Esophagus squamous epithelium (tissue), 5 donors: ENCODE results near the gene DMRTC2. TPM values are rescaled to one million over a fixed set of nuclear protein-coding genes. Genes with fewer than 3 reads are reported as not detected.
A peak's percentile ranks its signal among the peaks of the same experiment; 100 is the strongest.

Source experiments
- DNase-seq: peaks from one replicate; lab custom pipeline; 2025; lab: John Stamatoyannopoulos, UW
- H3K27ac ChIP-seq, 4 donors: fragments of 200-600 bp; sonication (generic); one replicate each; pipeline ENCODE4 v1.5.1; 2016 to 2019; ENCODE audit warnings: mild to moderate bottlenecking in 1 of 4
- H3K27me3 ChIP-seq, 4 donors: fragments of 200-600 bp; sonication (generic); 1 replicate in 3 of 4; 2 replicates in 1 of 4; pipeline versions ENCODE4 v1.5.1 to v1.6.0; 2017 to 2021; ENCODE audit warnings: antibody characterized with exemption in 1 of 4
- H3K36me3 ChIP-seq, 3 donors: fragments of 200-600 bp; sonication (generic); one replicate each; pipeline ENCODE4 v1.5.1; 2016 to 2019
- H3K4me1 ChIP-seq, 3 donors: fragments of 200-600 bp; sonication (generic); one replicate each; pipeline ENCODE4 v1.5.1; 2017 to 2019
- H3K4me3 ChIP-seq, 4 donors: fragments of 200-600 bp; sonication (generic); 1 replicate in 3 of 4; 2 replicates in 1 of 4; pipeline ENCODE4 v1.5.1; 2016 to 2019; ENCODE audit warnings: mild to moderate bottlenecking in 2 of 4, moderate library complexity in 1 of 4
- H3K9me3 ChIP-seq, 3 donors: fragments of 200-600 bp; sonication (generic); one replicate each; pipeline ENCODE4 v1.5.1; 2016 to 2019
- CTCF ChIP-seq, 6 experiments: fragments of 450-650 bp in 4 of 6; fragments of 200-600 bp in 2 of 6; sonication (generic) in 2 of 6; IDR thresholded peaks; one replicate each; pipeline ENCODE4 v1.5.1; 2016 to 2019; ENCODE audit warnings: antibody characterized with exemption in 6 of 6, mild to moderate bottlenecking in 4 of 6, moderate library complexity in 4 of 6
- POLR2A ChIP-seq, 4 donors: fragments of 450-650 bp; IDR thresholded peaks; one replicate each; pipeline ENCODE4 v1.6.1; 2017; ENCODE audit warnings: antibody characterized with exemption in 4 of 4, mild to moderate bottlenecking in 4 of 4, moderate library complexity in 3 of 4
- WGBS, 2 donors: methylation state at CpG; one replicate each; pipeline ENCODE4 v1.1.5; 2018; 5-methylcytosine and 5-hydroxymethylcytosine counted together
- intact Hi-C: fragments of 100-400 bp; cut with DNase I; formaldehyde crosslinking; loops from one replicate; pipeline ENCODE4 v1.15.0; 2022
- total RNA-seq, 4 donors: library from RNA; depleted of rRNA; stranded (reverse); fragments of >200 nt; gene quantifications; one replicate each; pipeline ENCODE4 v1.1.0, GENCODE V29; 2016
- donor health status: DM: yes; HTN: yes; CAD: no.

Gene DMRTC2
- total RNA-seq, 4 donors from 2014 or later = not detected

- peaks cover 0 to 30% (median 0%) of the 10 kb centered on the region in 4 donors for H3K27me3 ChIP-seq
- DNase-seq = no peak
- 31 to 44% methylated on average over 2 of the region's 2 CpGs for whole genome bisulfite sequencing, 2 donors
- intact Hi-C loops = no loop called here
- H3K27ac ChIP-seq = no peak overlapping the region
- no peaks in the 10 kb centered on the region for H3K36me3 ChIP-seq
- no peaks in the 10 kb centered on the region for H3K4me1 ChIP-seq
- no peak overlapping the region for H3K4me3 ChIP-seq
- TF ChIP-seq CTCF (IDR thresholded peaks at IDR 0.05) (no peak), POLR2A (IDR thresholded peaks at IDR 0.05) (no peak)
- H3K9me3 ChIP-seq = no peaks in the 10 kb centered on the region
These were observed 28.1 kb upstream of the DMRTC2 start for GRCh38 chr19:41816761-41817160.

GRCh38 chr19:41821003-41821735 lies 23.7 kb upstream of the DMRTC2 start:
- no peak for DNase-seq
- H3K36me3 ChIP-seq = no peaks in the 10 kb centered on the region
- no peak overlapping the region for H3K4me3 ChIP-seq
- 32 to 37% methylated on average over 11 of the region's 12 CpGs for WGBS, 2 donors
- peaks cover 0 to 43% (median 0%) of the 10 kb centered on the region in 4 donors for H3K27me3 ChIP-seq
- intact Hi-C loops = no loop called here
- no peak overlapping the region for H3K27ac ChIP-seq
- TF ChIP-seq POLR2A (IDR thresholded peaks at IDR 0.05) = no peak
- TF ChIP-seq CTCF (IDR thresholded peaks at IDR 0.05) = peak; percentile 52 to 86 (median 66)
- H3K4me1 ChIP-seq = no peaks in the 10 kb centered on the region
- H3K9me3 ChIP-seq = no peaks in the 10 kb centered on the region

- Histone ChIP-seq H3K36me3 (no peaks in the 10 kb centered on the region), H3K27ac (no peak overlapping the region), H3K9me3 (no peaks in the 10 kb centered on the region), H3K27me3 (peaks cover 0 to 66% (median 0%) of the 10 kb centered on the region in 4 donors), H3K4me3 (no peak overlapping the region), H3K4me1 (no peaks in the 10 kb centered on the region)
- TF ChIP-seq CTCF (IDR thresholded peaks at IDR 0.05) (no peak), POLR2A (IDR thresholded peaks at IDR 0.05) (no peak)
- 62 to 68% methylated on average over 12 to 13 of the region's 13 CpGs for WGBS, 2 donors
- intact Hi-C loops = no loop called here
- DNase-seq = no peak
These were observed 6.7 kb upstream of the DMRTC2 start for GRCh38 chr19:41837981-41838708.

- H3K9me3 ChIP-seq = no peaks in the 10 kb centered on the region
- no peak for DNase-seq
- 55 to 63% methylated on average over 1 to 2 of the region's 2 CpGs for WGBS, 2 donors
- no peak overlapping the region for H3K27ac ChIP-seq
- TF ChIP-seq CTCF (IDR thresholded peaks at IDR 0.05) (no peak), POLR2A (IDR thresholded peaks at IDR 0.05) (no peak)
- H3K4me3 ChIP-seq = no peak overlapping the region
- intact Hi-C loops = no loop called here
- no peaks in the 10 kb centered on the region for H3K4me1 ChIP-seq
- H3K27me3 ChIP-seq = peaks cover 0 to 66% (median 0%) of the 10 kb centered on the region in 4 donors
- no peaks in the 10 kb centered on the region for H3K36me3 ChIP-seq
These were observed 5.6 kb upstream of the DMRTC2 start for GRCh38 chr19:41839211-41839610.

GRCh38 chr19:41843371-41843770 lies 1.5 kb upstream of the DMRTC2 start:
- TF ChIP-seq CTCF (IDR thresholded peaks at IDR 0.05) (no peak), POLR2A (IDR thresholded peaks at IDR 0.05) (no peak)
- no peaks in the 10 kb centered on the region for H3K36me3 ChIP-seq

More at GRCh38 chr19:41843371-41843770, 1.5 kb upstream of the DMRTC2 start:
- Histone ChIP-seq H3K27ac (no peak overlapping the region), H3K4me1 (no peaks in the 10 kb centered on the region), H3K9me3 (no peaks in the 10 kb centered on the region), H3K27me3 (peaks cover 0 to 49% (median 0%) of the 10 kb centered on the region in 4 donors), H3K4me3 (no peak overlapping the region)
- intact Hi-C loops = no loop called here
- no peak for DNase-seq
- WGBS, 2 donors = 48 to 68% methylated on average over 6 of the region's 7 CpGs
